DND-41 (cell line): ENCODE results near the gene NOS1AP.

Experiments
- EZH2 ChIP-seq: IDR thresholded peaks from 3 replicates; pipeline ENCODE4 v1.6.1; 2012; ENCODE audit warnings: borderline replicate concordance, low read depth, mild to moderate bottlenecking, moderate library complexity, low read length, inconsistent platforms; ENCODE audit not compliant: severe bottlenecking
- TF ChIP-seq, protein P1 (sequence below): IDR thresholded peaks from 2 replicates; pipeline ENCODE4 v1.5.1; 2012; ENCODE audit warnings: borderline replicate concordance, low read length, moderate library complexity, mild to moderate bottlenecking; ENCODE audit not compliant: poor library complexity, severe bottlenecking; ENCODE audit errors: extremely low read depth

GRCh38 chr1:162166917-162167615 lies 97.6 kb downstream of the NOS1AP start:
- TF ChIP-seq, protein P1, sequence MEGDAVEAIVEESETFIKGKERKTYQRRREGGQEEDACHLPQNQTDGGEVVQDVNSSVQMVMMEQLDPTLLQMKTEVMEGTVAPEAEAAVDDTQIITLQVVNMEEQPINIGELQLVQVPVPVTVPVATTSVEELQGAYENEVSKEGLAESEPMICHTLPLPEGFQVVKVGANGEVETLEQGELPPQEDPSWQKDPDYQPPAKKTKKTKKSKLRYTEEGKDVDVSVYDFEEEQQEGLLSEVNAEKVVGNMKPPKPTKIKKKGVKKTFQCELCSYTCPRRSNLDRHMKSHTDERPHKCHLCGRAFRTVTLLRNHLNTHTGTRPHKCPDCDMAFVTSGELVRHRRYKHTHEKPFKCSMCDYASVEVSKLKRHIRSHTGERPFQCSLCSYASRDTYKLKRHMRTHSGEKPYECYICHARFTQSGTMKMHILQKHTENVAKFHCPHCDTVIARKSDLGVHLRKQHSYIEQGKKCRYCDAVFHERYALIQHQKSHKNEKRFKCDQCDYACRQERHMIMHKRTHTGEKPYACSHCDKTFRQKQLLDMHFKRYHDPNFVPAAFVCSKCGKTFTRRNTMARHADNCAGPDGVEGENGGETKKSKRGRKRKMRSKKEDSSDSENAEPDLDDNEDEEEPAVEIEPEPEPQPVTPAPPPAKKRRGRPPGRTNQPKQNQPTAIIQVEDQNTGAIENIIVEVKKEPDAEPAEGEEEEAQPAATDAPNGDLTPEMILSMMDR: no peak
- no peak for TF ChIP-seq EZH2
